HG02938 (cell line): ENCODE results near the gene TARBP2.

Experiments used
- ATAC-seq: cut with Tn5 transposase; IDR thresholded peaks from one replicate; pipeline ENCODE4 v1.9.1; 2021; ENCODE audit warnings: mild to moderate bottlenecking, moderate library complexity; ENCODE audit not compliant: unreplicated experiment

TARBP2 gene

DNA sequence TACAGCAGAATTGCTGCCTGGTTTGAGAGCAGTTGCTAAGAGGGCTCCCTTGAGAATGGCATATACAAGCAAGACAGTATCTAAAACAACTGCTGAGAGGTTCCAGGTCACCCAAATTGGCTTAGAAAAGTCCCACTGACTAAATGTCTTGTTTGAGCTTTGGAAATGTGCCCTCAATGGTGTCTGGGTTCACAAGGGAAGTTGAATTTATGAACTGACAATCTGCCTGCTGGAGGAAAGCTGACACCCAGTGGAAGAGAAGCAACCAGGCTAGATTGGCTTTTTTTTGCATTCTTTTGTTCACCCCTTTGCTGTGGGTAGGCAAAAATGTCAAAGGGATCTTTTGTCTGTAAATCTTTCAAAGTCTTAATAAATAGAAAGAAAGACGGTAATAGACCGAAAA, 50.8 kb downstream of the TARBP2 start:
- ATAC-seq = no peak

- no peak for ATAC-seq
These were observed 51.6 kb downstream of the TARBP2 start for GRCh38 chr12:53552361-53553327.
